ENCODE data around the gene BAHD1. TPM values are rescaled to one million over a fixed set of nuclear protein-coding genes. Genes with fewer than 3 reads are reported as not detected.

Gene BAHD1
- total and polyA plus RNA-seq, 2 donors (not counting 3 experiments of a cell fraction or from before 2014, with no cell fraction given) = 6.3 to 19.1 TPM

- H3K27me3 ChIP-seq (ENCODE audit: control insufficient read depth in 2 of 2, insufficient read depth in 2 of 2, low read length in 2 of 2) = peaks cover 5% of the 10 kb centered on the region in 2 experiments
- no peak for FAIRE-seq
- no peaks in the 10 kb centered on the region for H4K20me1 ChIP-seq (replicated peaks; ENCODE audit: control insufficient read depth, extremely low read depth, insufficient read depth, low read length)
- no peaks in the 10 kb centered on the region for H3K36me3 ChIP-seq (ENCODE audit: control insufficient read depth in 2 of 2, extremely low read depth in 1 of 2, insufficient read depth in 2 of 2, low read length in 2 of 2)
- BruUV-seq (replicated peaks) = no TSS peak
- POLR2A ChIA-PET = no interaction called here
- H2AFZ ChIP-seq (ENCODE audit: low read depth, low read length) = no peak overlapping the region
- no peaks in the 10 kb centered on the region for H3K4me1 ChIP-seq (ENCODE audit: control insufficient read depth, extremely low read depth, insufficient read depth, low read length)
- H3K4me2 ChIP-seq (ENCODE audit: insufficient read depth, low read length) = no peak overlapping the region
- CTCF ChIA-PET = interaction anchor here (1.0 kb wide), 1 partner anchor 10 kb away, joined by 3 read pairs; no protein-coding TSS in a partner anchor
- H3K79me2 ChIP-seq (ENCODE audit: control insufficient read depth, insufficient read depth, low read length) = no peaks in the 10 kb centered on the region
- TF ChIP-seq POLR2A (IDR thresholded peaks at IDR 0.05; ENCODE audit: low read depth, low read length) (no peak), EZH2 (IDR thresholded peaks at IDR 0.05; ENCODE audit: borderline replicate concordance, low read depth, low read length, severe bottlenecking) (no peak)
- intact Hi-C loops (cut with micrococcal nuclease) (no loop called here), dilution Hi-C loops (cut with MboI; ENCODE audit: extremely low pct_ligation_motif_present, low sequenced_read_pairs) (no loop called here)
- H3K27ac ChIP-seq (ENCODE audit: insufficient read depth, low read depth, low read length) = no peak overlapping the region
- H3K9me1 ChIP-seq (replicated peaks; ENCODE audit: control insufficient read depth, extremely low read depth, insufficient read depth, low read length) = no peaks in the 10 kb centered on the region
- DNase-seq (ENCODE audit: low read depth, low spot score) = no peak
- H3K4me3 ChIP-seq (replicated peaks in 1 of 3; ENCODE audit: insufficient read depth in 1 of 3, low read depth in 1 of 3, low read length in 3 of 3) = no peak overlapping the region
- H3K9me3 ChIP-seq (replicated peaks; ENCODE audit: control insufficient read depth, insufficient read depth, low read length) = no peaks in the 10 kb centered on the region
- H3K9ac ChIP-seq (replicated peaks; ENCODE audit: extremely low read depth, insufficient read depth, low read length) = no peak overlapping the region
These were observed 47.3 kb downstream of the BAHD1 start for GRCh38 chr15:40487816-40488682.

- no peak for FAIRE-seq
- no TSS peak for BruUV-seq (replicated peaks)
- intact Hi-C loops (cut with micrococcal nuclease) = no loop called here
- H3K36me3 ChIP-seq (ENCODE audit: control insufficient read depth in 2 of 2, extremely low read depth in 1 of 2, insufficient read depth in 2 of 2, low read length in 2 of 2) = no peaks in the 10 kb centered on the region
- dilution Hi-C loops (cut with MboI; ENCODE audit: extremely low pct_ligation_motif_present, low sequenced_read_pairs) = no loop called here
- no peaks in the 10 kb centered on the region for H3K9me3 ChIP-seq (replicated peaks; ENCODE audit: control insufficient read depth, insufficient read depth, low read length)
- no peak for DNase-seq (ENCODE audit: low read depth, low spot score)
- ChIA-PET CTCF (interaction anchor here (0.6 kb wide), 1 partner anchor 100 kb away, joined by 3 read pairs; no protein-coding TSS in a partner anchor), POLR2A (no interaction called here)
- H3K9me1 ChIP-seq (replicated peaks; ENCODE audit: control insufficient read depth, extremely low read depth, insufficient read depth, low read length) = no peaks in the 10 kb centered on the region
- H3K4me3 ChIP-seq (replicated peaks in 1 of 3; ENCODE audit: insufficient read depth in 1 of 3, low read depth in 1 of 3, low read length in 3 of 3) = no peak overlapping the region
- H4K20me1 ChIP-seq (replicated peaks; ENCODE audit: control insufficient read depth, extremely low read depth, insufficient read depth, low read length) = no peaks in the 10 kb centered on the region
- no peak overlapping the region for H3K9ac ChIP-seq (replicated peaks; ENCODE audit: extremely low read depth, insufficient read depth, low read length)
- H3K79me2 ChIP-seq (ENCODE audit: control insufficient read depth, insufficient read depth, low read length) = no peaks in the 10 kb centered on the region
- no peak overlapping the region for H2AFZ ChIP-seq (ENCODE audit: low read depth, low read length)
- peaks cover 5 to 13% of the 10 kb centered on the region in 2 experiments for H3K27me3 ChIP-seq (ENCODE audit: control insufficient read depth in 2 of 2, insufficient read depth in 2 of 2, low read length in 2 of 2)
- TF ChIP-seq CTCF (IDR thresholded peaks at IDR 0.05; ENCODE audit: extremely low read depth in 1 of 2, insufficient read depth in 1 of 2, low read depth in 1 of 2, low read length in 2 of 2) = no peak
- no peak for TF ChIP-seq EZH2 (IDR thresholded peaks at IDR 0.05; ENCODE audit: borderline replicate concordance, low read depth, low read length, severe bottlenecking)
- TF ChIP-seq GATA2 (IDR thresholded peaks at IDR 0.05; ENCODE audit: insufficient read depth, insufficient read length, low read depth, low read length) = no peak
- no peak for TF ChIP-seq POLR2A (IDR thresholded peaks at IDR 0.05; ENCODE audit: low read depth, low read length)
- TF ChIP-seq JUN (IDR thresholded peaks at IDR 0.05; ENCODE audit: borderline replicate concordance, insufficient read depth, insufficient read length, low read depth) = no peak
- TF ChIP-seq FOS (IDR thresholded peaks at IDR 0.05; ENCODE audit: borderline replicate concordance, insufficient read depth, low read length) = no peak
- TF ChIP-seq MAX (IDR thresholded peaks at IDR 0.05; ENCODE audit: insufficient read depth, insufficient read length) = no peak
- TF ChIP-seq POLR2AphosphoS5 (IDR thresholded peaks at IDR 0.05; ENCODE audit: insufficient read depth, low read depth, low read length) = no peak
- TF ChIP-seq MYC (IDR thresholded peaks at IDR 0.05; ENCODE audit: low read depth, low read length) = no peak
- H3K4me1 ChIP-seq (ENCODE audit: control insufficient read depth, extremely low read depth, insufficient read depth, low read length) = no peaks in the 10 kb centered on the region
- H3K27ac ChIP-seq (ENCODE audit: insufficient read depth, low read depth, low read length) = no peak overlapping the region
- no peak overlapping the region for H3K4me2 ChIP-seq (ENCODE audit: insufficient read depth, low read length)
These were observed 48.8 kb downstream of the BAHD1 start for GRCh38 chr15:40489274-40490175.
